Astrocyte (in vitro differentiated cells and primary cell): ENCODE results near the gene OR6S1. TPM values are rescaled to one million over a fixed set of nuclear protein-coding genes. Genes with fewer than 3 reads are reported as not detected.

Experiments used
- DNase-seq: peaks from one replicate; pipeline ENCODE4 v3.0.0-alpha.2; 2010; ENCODE audit warnings: low read depth
- FAIRE-seq: peaks from 2 replicates; lab custom pipeline; 2011; peaks lifted over from hg19 to GRCh38; lab: Jason Lieb, UNC
- H2AFZ ChIP-seq: 2 replicates; pipeline ENCODE4 v1.6.0; 2012; ENCODE audit warnings: low read depth, low read length, inconsistent platforms
- H3K27ac ChIP-seq: 2 replicates; pipeline ENCODE4 v1.5.1; 2011; ENCODE audit warnings: low read depth, low read length, inconsistent platforms
- H3K27me3 ChIP-seq: 2 replicates; pipeline ENCODE4 v1.6.0; 2011; ENCODE audit warnings: low read length, inconsistent platforms; ENCODE audit not compliant: insufficient read depth
- H3K36me3 ChIP-seq: 2 replicates; pipeline ENCODE4 v1.5.1; 2011; ENCODE audit warnings: low read length, inconsistent platforms; ENCODE audit not compliant: insufficient read depth
- H3K4me1 ChIP-seq: 2 replicates; pipeline ENCODE4 v1.5.1; 2011; ENCODE audit warnings: low read length, inconsistent platforms; ENCODE audit not compliant: insufficient read depth
- H3K4me2 ChIP-seq: 2 replicates; pipeline ENCODE4 v1.6.0; 2012; ENCODE audit warnings: low read length, inconsistent platforms
- H3K4me3 ChIP-seq: 2 replicates; pipeline ENCODE4 v1.5.1; 2011; ENCODE audit warnings: low read depth, mild to moderate bottlenecking, low read length, inconsistent platforms; ENCODE audit not compliant: insufficient read depth
- H3K79me2 ChIP-seq: 2 replicates; pipeline ENCODE4 v1.6.0; 2012; ENCODE audit warnings: mild to moderate bottlenecking, low read length, inconsistent platforms; ENCODE audit not compliant: insufficient read depth
- H3K9ac ChIP-seq: 2 replicates; pipeline ENCODE4 v1.6.0; 2012; ENCODE audit warnings: mild to moderate bottlenecking, low read length, inconsistent platforms
- H3K9me3 ChIP-seq: 2 replicates; pipeline ENCODE4 v1.5.1; 2012; ENCODE audit warnings: low read depth, mild to moderate bottlenecking, low read length, inconsistent platforms; ENCODE audit not compliant: insufficient read depth
- H4K20me1 ChIP-seq: 2 replicates; pipeline ENCODE4 v1.6.0; 2012; ENCODE audit warnings: low read length, inconsistent platforms; ENCODE audit not compliant: insufficient read depth
- H3K27ac Mint-ChIP-seq: one replicate; pipeline ENCODE4 v1.8.0; 2021; ENCODE audit warnings: mild to moderate bottlenecking, mixed read lengths; ENCODE audit not compliant: unreplicated experiment
- H3K27me3 Mint-ChIP-seq: one replicate; pipeline ENCODE4 v1.8.0; 2021; ENCODE audit warnings: low read depth, mixed read lengths; ENCODE audit not compliant: unreplicated experiment
- H3K36me3 Mint-ChIP-seq: one replicate; pipeline ENCODE4 v1.8.0; 2021; ENCODE audit warnings: low read depth, mixed read lengths; ENCODE audit not compliant: unreplicated experiment
- H3K4me1 Mint-ChIP-seq: one replicate; pipeline ENCODE4 v1.8.0; 2021; ENCODE audit warnings: low read depth, mixed read lengths; ENCODE audit not compliant: unreplicated experiment
- H3K4me3 Mint-ChIP-seq: one replicate; pipeline ENCODE4 v1.8.0; 2021; ENCODE audit warnings: mild to moderate bottlenecking, moderate library complexity, mixed read lengths; ENCODE audit not compliant: unreplicated experiment
- H3K9me3 Mint-ChIP-seq: one replicate; pipeline ENCODE4 v1.8.0; 2021; ENCODE audit warnings: mild to moderate bottlenecking, mixed read lengths; ENCODE audit not compliant: unreplicated experiment
- EZH2 ChIP-seq: IDR thresholded peaks from 2 replicates; pipeline ENCODE4 v1.6.1; 2012; ENCODE audit warnings: mild to moderate bottlenecking, low read length, inconsistent platforms; ENCODE audit not compliant: insufficient read depth
- total RNA-seq: library from RNA; stranded (reverse); gene quantifications from 2 replicates; pipeline ENCODE4 v1.2.1, GENCODE V29; 2021
- TF ChIP-seq, protein P1 (sequence below): IDR thresholded peaks from 2 replicates; pipeline ENCODE4 v1.5.1; 2011; ENCODE audit warnings: low read depth, mild to moderate bottlenecking, inconsistent platforms, low read length, moderate library complexity; ENCODE audit not compliant: insufficient read depth

OR6S1 gene
- total RNA-seq, 1 donor from 2014 or later, result not detected

DNA sequence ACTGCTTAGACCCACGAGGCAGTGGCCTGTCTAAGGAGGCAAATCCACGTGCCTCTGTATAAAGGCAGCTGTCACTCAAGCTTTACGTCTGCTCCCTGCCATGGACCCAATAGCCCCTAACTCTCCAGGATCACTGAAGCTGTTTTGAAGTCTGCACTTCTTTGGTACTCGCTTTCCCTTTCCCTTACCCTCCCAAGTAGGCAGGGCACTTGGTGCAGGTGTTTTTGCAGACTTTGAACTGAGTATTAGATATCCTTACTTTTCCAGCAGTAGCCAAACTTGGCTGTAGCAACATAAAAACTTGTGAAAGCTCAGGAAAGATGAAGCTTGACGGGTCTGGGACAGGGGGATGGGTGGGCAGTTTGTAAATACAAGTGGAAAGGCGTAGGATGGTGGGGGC, 17.8 kb upstream of the OR6S1 start:
- H3K4me2 ChIP-seq, result no peak overlapping the region
- DNase-seq (no peak), FAIRE-seq (no peak)
- no peaks in the 10 kb centered on the region for H3K36me3 ChIP-seq
- Mint-ChIP-seq H3K27ac (no peak overlapping the region), H3K36me3 (no peaks in the 10 kb centered on the region), H3K9me3 (peaks cover 6% of the 10 kb centered on the region), H3K4me1 (no peaks in the 10 kb centered on the region), H3K27me3 (peaks cover 92% of the 10 kb centered on the region), H3K4me3 (no peak overlapping the region)
- H3K4me1 ChIP-seq, result no peaks in the 10 kb centered on the region
- H3K27me3 ChIP-seq, result peaks cover 26% of the 10 kb centered on the region
- no peak for TF ChIP-seq EZH2
- H2AFZ ChIP-seq, result no peak overlapping the region
- no peaks in the 10 kb centered on the region for H4K20me1 ChIP-seq
- H3K4me3 ChIP-seq, result no peak overlapping the region
- no peak overlapping the region for H3K27ac ChIP-seq
- no peaks in the 10 kb centered on the region for H3K9me3 ChIP-seq
- no peak overlapping the region for H3K9ac ChIP-seq
- H3K79me2 ChIP-seq, result no peaks in the 10 kb centered on the region

DNA sequence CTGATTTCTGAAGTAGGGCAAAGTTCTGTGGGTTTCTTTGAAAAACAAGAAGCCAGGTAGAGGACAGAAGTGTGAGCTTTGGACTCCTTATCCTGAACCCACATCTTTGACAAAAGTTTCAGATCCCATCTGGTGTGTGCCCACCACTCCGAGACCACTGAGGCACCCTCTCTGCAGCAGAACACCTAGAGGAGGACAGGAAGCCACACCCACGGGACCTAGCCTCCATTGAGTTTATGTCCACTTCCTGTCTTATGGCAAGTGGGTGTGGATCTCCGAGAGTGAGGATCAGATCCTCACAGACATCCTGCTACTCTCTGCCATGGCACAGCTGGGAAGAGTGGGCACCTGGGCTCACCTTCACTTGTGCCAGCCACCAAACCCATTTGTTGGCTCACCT, 16.8 kb upstream of the OR6S1 start:
- Histone ChIP-seq H3K4me3 (no peak overlapping the region), H3K27me3 (peaks cover 21% of the 10 kb centered on the region), H3K9ac (no peak overlapping the region), H3K4me1 (no peaks in the 10 kb centered on the region), H3K9me3 (no peaks in the 10 kb centered on the region), H3K4me2 (no peak overlapping the region), H3K27ac (no peak overlapping the region), H3K36me3 (no peaks in the 10 kb centered on the region), H3K79me2 (no peaks in the 10 kb centered on the region), H2AFZ (no peak overlapping the region), H4K20me1 (no peaks in the 10 kb centered on the region)
- TF ChIP-seq EZH2, result no peak
- TF ChIP-seq, protein P1, sequence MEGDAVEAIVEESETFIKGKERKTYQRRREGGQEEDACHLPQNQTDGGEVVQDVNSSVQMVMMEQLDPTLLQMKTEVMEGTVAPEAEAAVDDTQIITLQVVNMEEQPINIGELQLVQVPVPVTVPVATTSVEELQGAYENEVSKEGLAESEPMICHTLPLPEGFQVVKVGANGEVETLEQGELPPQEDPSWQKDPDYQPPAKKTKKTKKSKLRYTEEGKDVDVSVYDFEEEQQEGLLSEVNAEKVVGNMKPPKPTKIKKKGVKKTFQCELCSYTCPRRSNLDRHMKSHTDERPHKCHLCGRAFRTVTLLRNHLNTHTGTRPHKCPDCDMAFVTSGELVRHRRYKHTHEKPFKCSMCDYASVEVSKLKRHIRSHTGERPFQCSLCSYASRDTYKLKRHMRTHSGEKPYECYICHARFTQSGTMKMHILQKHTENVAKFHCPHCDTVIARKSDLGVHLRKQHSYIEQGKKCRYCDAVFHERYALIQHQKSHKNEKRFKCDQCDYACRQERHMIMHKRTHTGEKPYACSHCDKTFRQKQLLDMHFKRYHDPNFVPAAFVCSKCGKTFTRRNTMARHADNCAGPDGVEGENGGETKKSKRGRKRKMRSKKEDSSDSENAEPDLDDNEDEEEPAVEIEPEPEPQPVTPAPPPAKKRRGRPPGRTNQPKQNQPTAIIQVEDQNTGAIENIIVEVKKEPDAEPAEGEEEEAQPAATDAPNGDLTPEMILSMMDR, result no peak
- no peaks in the 10 kb centered on the region for H3K36me3 Mint-ChIP-seq
- no peak overlapping the region for H3K27ac Mint-ChIP-seq
- DNase-seq, result no peak
- no peak overlapping the region for H3K4me3 Mint-ChIP-seq
- peaks cover 6% of the 10 kb centered on the region for H3K9me3 Mint-ChIP-seq
- H3K27me3 Mint-ChIP-seq, result peaks cover 94% of the 10 kb centered on the region
- no peaks in the 10 kb centered on the region for H3K4me1 Mint-ChIP-seq
- no peak for FAIRE-seq

DNA sequence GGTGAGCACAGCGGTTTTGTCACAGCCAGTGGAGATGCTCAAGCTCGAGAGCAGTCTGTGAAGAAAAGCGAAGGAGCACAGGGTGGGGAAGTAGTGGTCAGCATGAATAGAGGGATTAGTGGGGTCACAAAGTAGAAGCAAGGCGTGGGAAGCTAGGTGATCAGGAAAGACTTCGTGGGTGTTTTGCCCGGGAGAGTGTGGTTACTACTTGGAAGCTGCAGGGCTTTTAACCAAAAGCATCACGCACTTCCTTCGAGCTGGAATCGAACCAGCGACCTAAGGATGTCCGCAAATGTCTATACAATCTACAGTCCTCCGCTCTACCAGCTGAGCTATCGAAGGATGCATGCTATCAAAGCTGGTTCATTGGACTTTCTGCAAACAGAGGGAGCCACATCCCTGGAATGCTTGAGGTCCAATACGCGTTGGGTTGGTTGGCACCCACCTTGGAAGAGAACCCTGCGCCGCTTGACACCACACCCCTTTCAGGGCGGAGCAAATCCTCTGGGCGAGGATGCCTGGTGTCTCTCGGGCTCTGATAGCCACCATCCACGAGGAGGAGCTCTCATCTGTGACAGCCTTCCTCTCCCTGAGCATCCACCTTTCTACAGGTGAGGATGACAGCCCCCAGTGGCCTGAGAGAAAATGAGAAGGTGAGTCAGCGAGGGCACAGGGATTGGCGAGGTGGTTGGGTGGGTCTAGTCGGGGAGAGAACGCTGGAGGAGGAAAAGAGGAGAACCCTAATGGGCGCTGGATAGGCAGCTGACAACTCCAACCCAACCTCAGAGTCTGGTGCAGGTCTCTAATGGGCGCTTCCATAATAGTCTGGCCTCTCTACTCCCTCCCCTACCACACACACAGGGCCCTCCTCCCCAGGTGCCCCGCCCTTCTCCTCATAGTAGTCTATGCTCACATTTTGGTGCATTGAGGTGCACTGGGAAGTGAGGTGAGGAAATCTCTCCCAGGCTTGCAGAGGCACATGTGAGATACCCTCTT, 16.0 kb upstream of the OR6S1 start:
- H3K9me3 ChIP-seq, result no peaks in the 10 kb centered on the region
- H3K27ac ChIP-seq, result no peak overlapping the region
- Mint-ChIP-seq H3K36me3 (no peaks in the 10 kb centered on the region), H3K27ac (no peak overlapping the region), H3K4me1 (no peaks in the 10 kb centered on the region), H3K4me3 (no peak overlapping the region), H3K9me3 (peaks cover 4% of the 10 kb centered on the region), H3K27me3 (peaks cover 91% of the 10 kb centered on the region)
- DNase-seq, result no peak
- no peaks in the 10 kb centered on the region for H4K20me1 ChIP-seq
- no peak overlapping the region for H3K4me2 ChIP-seq
- peaks cover 24% of the 10 kb centered on the region for H3K27me3 ChIP-seq
- FAIRE-seq, result no peak
- no peak overlapping the region for H2AFZ ChIP-seq
- H3K36me3 ChIP-seq, result no peaks in the 10 kb centered on the region
- no peaks in the 10 kb centered on the region for H3K79me2 ChIP-seq
- H3K9ac ChIP-seq, result no peak overlapping the region
- H3K4me1 ChIP-seq, result no peaks in the 10 kb centered on the region
- no peak overlapping the region for H3K4me3 ChIP-seq
- TF ChIP-seq, protein P1, result no peak
- no peak for TF ChIP-seq EZH2
